ENCODE data around the gene VPS52.

Gene VPS52

GRCh38 chr6:33277663-33278391, 6.2 kb upstream of the VPS52 start:
- TF ChIP-seq, protein P1, sequence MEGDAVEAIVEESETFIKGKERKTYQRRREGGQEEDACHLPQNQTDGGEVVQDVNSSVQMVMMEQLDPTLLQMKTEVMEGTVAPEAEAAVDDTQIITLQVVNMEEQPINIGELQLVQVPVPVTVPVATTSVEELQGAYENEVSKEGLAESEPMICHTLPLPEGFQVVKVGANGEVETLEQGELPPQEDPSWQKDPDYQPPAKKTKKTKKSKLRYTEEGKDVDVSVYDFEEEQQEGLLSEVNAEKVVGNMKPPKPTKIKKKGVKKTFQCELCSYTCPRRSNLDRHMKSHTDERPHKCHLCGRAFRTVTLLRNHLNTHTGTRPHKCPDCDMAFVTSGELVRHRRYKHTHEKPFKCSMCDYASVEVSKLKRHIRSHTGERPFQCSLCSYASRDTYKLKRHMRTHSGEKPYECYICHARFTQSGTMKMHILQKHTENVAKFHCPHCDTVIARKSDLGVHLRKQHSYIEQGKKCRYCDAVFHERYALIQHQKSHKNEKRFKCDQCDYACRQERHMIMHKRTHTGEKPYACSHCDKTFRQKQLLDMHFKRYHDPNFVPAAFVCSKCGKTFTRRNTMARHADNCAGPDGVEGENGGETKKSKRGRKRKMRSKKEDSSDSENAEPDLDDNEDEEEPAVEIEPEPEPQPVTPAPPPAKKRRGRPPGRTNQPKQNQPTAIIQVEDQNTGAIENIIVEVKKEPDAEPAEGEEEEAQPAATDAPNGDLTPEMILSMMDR (conservative IDR thresholded peaks at IDR 0.05): no peak

DNA sequence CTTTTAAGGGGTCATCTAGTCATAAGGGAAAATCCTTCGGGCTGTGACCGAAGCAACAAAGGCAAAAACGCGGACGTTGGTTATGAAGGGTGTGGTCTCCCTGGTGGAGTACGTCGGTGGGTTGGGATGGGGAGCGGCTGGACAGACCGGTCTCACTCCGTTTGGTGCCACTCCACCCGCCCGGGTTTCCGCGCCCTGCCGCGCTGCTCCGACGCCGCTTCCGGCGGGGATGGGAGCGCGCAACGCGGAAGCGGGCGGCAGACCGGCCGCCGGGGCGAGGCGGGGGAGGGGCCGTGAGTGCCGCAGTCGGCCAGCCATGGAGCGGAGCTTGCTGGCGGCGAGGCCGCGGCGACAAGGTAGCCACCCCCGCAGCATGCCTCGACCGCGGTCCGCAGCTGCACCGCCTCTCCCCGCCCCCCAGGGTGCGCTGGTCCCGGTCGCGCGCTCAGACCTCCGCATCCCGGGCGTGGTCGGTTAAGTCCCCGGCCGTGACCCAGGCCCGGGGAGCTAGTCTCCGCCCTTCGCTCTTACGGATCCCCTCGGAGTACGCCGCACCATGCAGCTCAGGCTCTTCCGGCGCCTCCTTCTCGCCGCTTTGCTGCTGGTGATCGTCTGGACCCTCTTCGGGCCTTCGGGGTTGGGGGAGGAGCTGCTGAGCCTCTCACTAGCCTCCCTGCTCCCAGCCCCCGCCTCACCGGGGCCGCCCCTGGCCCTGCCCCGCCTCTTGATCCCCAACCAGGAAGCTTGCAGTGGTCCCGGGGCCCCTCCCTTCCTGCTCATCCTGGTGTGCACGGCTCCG, 5.4 kb upstream of the VPS52 start, which contains the start of gene B3GALT4:
TSS of gene B3GALT4 (plus strand) at position 260 of the 799 bp plus-strand sequence. CDS start at position 557, 297 bp downstream.
- H3K27ac ChIP-seq: peak within 1 kb of the TSS; percentile 100
- TF ChIP-seq, protein P1 (conservative IDR thresholded peaks at IDR 0.05): peak; percentile 77

More at GRCh38 chr6:33277663-33278391, 6.2 kb upstream of the VPS52 start:
- H3K27ac ChIP-seq: peak overlapping the region; percentile 100

DNA sequence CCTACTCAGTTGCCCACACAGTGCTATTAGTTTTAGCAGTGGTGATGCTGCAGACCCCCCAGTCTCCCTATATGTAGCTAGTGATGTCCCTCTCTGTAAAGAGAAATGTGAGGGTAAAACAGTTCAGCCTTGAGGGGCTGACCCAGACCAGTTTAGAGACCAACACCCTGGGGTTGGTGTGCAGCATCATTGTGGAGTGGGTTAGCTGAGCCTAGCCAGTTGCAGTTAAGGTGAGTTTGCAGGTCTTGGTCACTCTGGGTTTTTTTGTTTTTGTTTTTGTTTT, 4.8 kb upstream of the VPS52 start:
- TF ChIP-seq, protein P1 (conservative IDR thresholded peaks at IDR 0.05): no peak
- H3K27ac ChIP-seq: peak overlapping the region; percentile 100

- peak overlapping the region; percentile 100 for H3K27ac ChIP-seq
These were observed 4.3 kb upstream of the VPS52 start for GRCh38 chr6:33275795-33276580.

DNA sequence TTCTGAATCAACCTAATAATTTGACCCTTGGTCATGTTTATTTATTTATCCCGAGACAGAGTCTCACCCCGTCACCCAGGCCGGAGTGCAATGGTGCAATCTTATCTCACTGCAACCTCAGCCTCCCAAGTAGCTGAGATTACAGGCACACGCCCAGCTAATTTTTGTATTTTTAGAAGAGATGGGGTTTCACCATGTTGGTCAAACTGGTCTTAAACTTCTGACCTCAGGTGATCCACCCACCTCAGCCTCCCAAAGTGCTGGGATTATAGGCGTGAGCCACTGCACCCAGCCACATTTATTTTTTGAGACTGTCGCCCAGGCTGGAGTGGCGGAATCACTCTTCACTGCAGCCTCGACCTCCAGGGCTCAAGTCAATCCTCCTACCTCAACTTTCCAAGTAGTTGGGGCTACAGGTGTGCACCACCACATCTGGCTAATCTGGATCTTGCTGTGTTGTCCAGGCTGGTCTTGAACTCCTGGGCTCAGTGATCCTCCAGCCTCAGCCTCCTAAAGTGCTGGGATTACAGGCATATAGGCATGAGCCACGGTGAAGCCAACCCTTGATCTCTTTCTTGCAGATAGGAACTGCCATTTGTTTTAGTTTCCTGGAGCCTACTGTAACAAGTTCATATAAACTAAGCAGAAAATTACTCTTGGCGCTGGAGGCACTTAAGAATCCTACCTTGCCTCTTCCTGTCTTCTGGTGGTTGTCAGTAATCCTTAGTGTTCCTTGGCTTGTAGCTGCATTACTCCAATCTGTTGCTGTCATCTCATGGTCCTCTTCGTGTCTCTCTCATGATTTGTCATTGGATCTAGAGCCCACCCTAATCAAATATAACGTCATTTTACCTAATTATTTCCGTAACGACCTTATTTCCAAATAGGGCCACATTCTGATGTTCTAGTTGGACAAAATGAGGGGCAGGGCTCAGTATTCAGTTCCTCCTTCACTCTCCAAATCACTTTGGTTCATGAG, 2.5 kb upstream of the VPS52 start:
- TF ChIP-seq, protein P1 (conservative IDR thresholded peaks at IDR 0.05): no peak
- peak overlapping the region; percentile 100 for H3K27ac ChIP-seq

DNA sequence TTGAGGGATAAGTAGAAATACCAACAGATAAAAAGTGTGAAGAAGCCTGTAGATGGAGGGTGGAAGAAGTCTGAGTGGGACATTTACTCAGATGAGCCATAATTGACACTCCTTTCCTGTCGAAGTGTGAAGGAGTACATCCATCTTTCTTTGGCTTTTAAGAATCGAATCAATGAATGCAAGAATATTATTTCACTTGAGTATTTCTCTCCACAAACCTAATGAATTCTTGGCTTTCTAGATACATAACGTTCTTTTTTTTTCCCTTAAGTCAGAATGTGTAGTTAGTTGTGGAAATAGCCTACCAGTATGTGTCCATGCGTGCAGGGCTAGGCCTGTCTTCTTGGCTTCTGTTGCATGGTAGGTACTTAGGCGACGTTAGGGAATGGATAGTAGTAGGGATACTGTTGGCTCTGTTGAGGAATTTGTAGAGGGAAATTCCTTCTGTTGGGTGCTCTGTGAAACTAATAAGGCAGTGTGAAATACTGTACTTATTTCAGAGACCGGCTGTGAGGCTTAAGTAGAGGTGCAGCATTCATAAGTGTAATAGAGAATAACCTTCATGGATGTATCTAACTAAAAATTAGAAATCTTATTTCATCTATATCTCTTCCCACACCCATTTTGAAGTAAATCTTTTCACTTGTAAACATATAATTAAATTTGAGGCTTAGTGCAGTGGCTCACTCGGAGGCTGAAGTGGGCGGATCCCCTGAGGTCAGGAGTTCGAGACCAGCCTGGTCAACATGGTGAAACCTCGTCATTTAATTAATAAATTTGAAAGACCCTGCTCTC, 1.6 kb upstream of the VPS52 start:
- peak overlapping the region; percentile 100 for H3K27ac ChIP-seq
- TF ChIP-seq, protein P1 (conservative IDR thresholded peaks at IDR 0.05): no peak

All from VCaP (cell line).